Vagina (tissue), 2 donors: ENCODE results near the gene C1R.

ENCODE experiments used
- POLR2A ChIP-seq, 2 donors: fragments of 450-650 bp; IDR thresholded peaks; one replicate each; pipeline ENCODE4 v1.6.1; 2017; ENCODE audit warnings: antibody characterized with exemption in 2 of 2, mild to moderate bottlenecking in 2 of 2, moderate library complexity in 2 of 2
- TF ChIP-seq, protein P1 (sequence below), 3 experiments: fragments of 450-650 bp in 2 of 3; fragments of 200-600 bp in 1 of 3; sonication (generic) in 1 of 3; IDR thresholded peaks; one replicate each; pipeline ENCODE4 v1.5.1; 2017 to 2019; ENCODE audit warnings: antibody characterized with exemption in 3 of 3, mild to moderate bottlenecking in 2 of 3, moderate library complexity in 2 of 3

DNA sequence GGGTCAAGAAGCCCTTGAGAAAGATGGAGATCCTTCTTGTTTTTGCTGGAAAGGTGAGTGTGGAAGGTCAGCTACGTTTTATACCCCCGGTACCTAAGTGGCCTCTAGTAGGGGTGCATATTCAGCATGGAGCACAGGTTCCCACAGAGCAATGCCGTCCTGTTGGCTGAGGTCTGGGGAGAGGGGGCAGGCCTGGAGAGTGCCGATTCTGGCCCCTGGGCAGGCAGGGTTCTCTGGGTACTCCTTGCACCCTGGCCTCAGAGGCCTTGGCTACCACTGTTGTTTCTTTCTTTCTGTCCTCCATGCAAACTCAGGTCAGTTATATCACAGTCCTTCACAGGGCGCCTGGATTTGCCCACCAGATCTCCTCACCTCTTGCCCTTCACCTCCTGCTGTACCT is 27.9 kb upstream of the C1R start:
- TF ChIP-seq, protein P1, sequence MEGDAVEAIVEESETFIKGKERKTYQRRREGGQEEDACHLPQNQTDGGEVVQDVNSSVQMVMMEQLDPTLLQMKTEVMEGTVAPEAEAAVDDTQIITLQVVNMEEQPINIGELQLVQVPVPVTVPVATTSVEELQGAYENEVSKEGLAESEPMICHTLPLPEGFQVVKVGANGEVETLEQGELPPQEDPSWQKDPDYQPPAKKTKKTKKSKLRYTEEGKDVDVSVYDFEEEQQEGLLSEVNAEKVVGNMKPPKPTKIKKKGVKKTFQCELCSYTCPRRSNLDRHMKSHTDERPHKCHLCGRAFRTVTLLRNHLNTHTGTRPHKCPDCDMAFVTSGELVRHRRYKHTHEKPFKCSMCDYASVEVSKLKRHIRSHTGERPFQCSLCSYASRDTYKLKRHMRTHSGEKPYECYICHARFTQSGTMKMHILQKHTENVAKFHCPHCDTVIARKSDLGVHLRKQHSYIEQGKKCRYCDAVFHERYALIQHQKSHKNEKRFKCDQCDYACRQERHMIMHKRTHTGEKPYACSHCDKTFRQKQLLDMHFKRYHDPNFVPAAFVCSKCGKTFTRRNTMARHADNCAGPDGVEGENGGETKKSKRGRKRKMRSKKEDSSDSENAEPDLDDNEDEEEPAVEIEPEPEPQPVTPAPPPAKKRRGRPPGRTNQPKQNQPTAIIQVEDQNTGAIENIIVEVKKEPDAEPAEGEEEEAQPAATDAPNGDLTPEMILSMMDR (IDR thresholded peaks at IDR 0.05), result no peak
- TF ChIP-seq POLR2A (IDR thresholded peaks at IDR 0.05), result no peak
